CD4-positive, CD25-positive, alpha-beta regulatory T cell (primary cell): Measurements from ENCODE around the gene PRKX. TPM values are rescaled to one million over a fixed set of nuclear protein-coding genes. Genes with fewer than 3 reads are reported as not detected.
A peak's percentile ranks its signal among the peaks of the same experiment; 100 is the strongest.
"Not testable (repeated sequence)": the region's sequence is repeated elsewhere in the genome, so short reads cannot be mapped to it uniquely, and the experiment has no call there.

Experiments used
- ATAC-seq, 2 donors: fragments of 150-1000 bp; cut with Tn5 transposase; one replicate each; pipeline ENCODE4 v1.10.0; 2021; ENCODE audit warnings: low read depth in 2 of 2, moderate number of reproducible peaks in 2 of 2, moderate library complexity in 1 of 2
- DNase-seq, 3 donors: peaks; one replicate each; pipeline versions ENCODE4 v3.0.0 to v3.0.0-alpha.2; 2012 to 2022; ENCODE audit warnings: mixed read lengths in 1 of 3
- H3K27ac ChIP-seq: one replicate; pipeline ENCODE4 v1.7.0; 2013; ENCODE audit warnings: mild to moderate bottlenecking, low read length; ENCODE audit not compliant: insufficient read depth, poor library complexity, severe bottlenecking
- H3K27me3 ChIP-seq: one replicate; pipeline ENCODE4 v1.7.0; 2013; ENCODE audit warnings: low read length; ENCODE audit not compliant: control insufficient read depth, insufficient read depth
- H3K36me3 ChIP-seq: one replicate; pipeline ENCODE4 v1.7.0; 2013; ENCODE audit warnings: mild to moderate bottlenecking, low read length, moderate library complexity; ENCODE audit not compliant: control insufficient read depth, insufficient read depth
- H3K4me1 ChIP-seq: 2 replicates; pipeline ENCODE4 v1.7.0; 2013; ENCODE audit warnings: mild to moderate bottlenecking, low read length; ENCODE audit not compliant: insufficient read depth, control insufficient read depth, poor library complexity, severe bottlenecking
- H3K4me3 ChIP-seq: one replicate; pipeline ENCODE4 v1.7.0; 2013; ENCODE audit warnings: low read depth, mild to moderate bottlenecking, low read length, moderate library complexity
- H3K9me3 ChIP-seq, 2 experiments: 1 replicate in 1 of 2; 2 replicates in 1 of 2; pipeline ENCODE4 v1.7.0; 2013; ENCODE audit warnings: low read length in 2 of 2, mild to moderate bottlenecking in 1 of 2, moderate library complexity in 1 of 2; ENCODE audit not compliant: control insufficient read depth in 2 of 2
- H3K27ac Mint-ChIP-seq, 3 donors: one replicate each; pipeline ENCODE4 v1.8.0; 2020 to 2022; ENCODE audit warnings: mild to moderate bottlenecking in 3 of 3, mixed read lengths in 3 of 3, moderate library complexity in 2 of 3
- H3K27me3 Mint-ChIP-seq: one replicate; pipeline ENCODE4 v1.8.0; 2022; ENCODE audit warnings: mild to moderate bottlenecking, mixed read lengths
- H3K36me3 Mint-ChIP-seq: one replicate; pipeline ENCODE4 v1.8.0; 2020; ENCODE audit warnings: mixed read lengths
- H3K4me1 Mint-ChIP-seq, 4 donors: one replicate each; pipeline ENCODE4 v1.8.0; 2020 to 2022; ENCODE audit warnings: mixed read lengths in 4 of 4, mild to moderate bottlenecking in 1 of 4
- H3K4me3 Mint-ChIP-seq, 4 donors: one replicate each; pipeline ENCODE4 v1.8.0; 2020 to 2022; ENCODE audit warnings: mild to moderate bottlenecking in 4 of 4, mixed read lengths in 4 of 4, moderate library complexity in 3 of 4
- H3K9me3 Mint-ChIP-seq, 7 donors: one replicate each; pipeline ENCODE4 v1.8.0; 2020 to 2022; ENCODE audit warnings: mixed read lengths in 7 of 7, mild to moderate bottlenecking in 3 of 7, moderate library complexity in 2 of 7
- polyA plus RNA-seq, 4 donors: library from polyadenylated mRNA; unstranded; fragments of 300-500 nt; fragmentation: Illumina TruSeq; gene quantifications; one replicate each; pipeline ENCODE4 v1.2.3, GENCODE V29; 2021
- total RNA-seq: library from RNA; stranded (reverse); gene quantifications from one replicate; pipeline ENCODE4 v1.2.3, GENCODE V29; 2022

PRKX gene
- total and polyA plus RNA-seq, 5 donors from 2014 or later: 47.5 to 103 (median 57.5) TPM

- Mint-ChIP-seq H3K27me3 (no peaks in the 10 kb centered on the region), H3K4me3 (no peak overlapping the region), H3K27ac (peak overlapping the region in 1 of 3 donors; percentile 57), H3K9me3 (peaks cover 0 to 8% (median 0%) of the 10 kb centered on the region in 7 donors), H3K4me1 (no peaks in the 10 kb centered on the region), H3K36me3 (no peaks in the 10 kb centered on the region)
- no peaks in the 10 kb centered on the region for H3K27me3 ChIP-seq
- DNase-seq (no peak), ATAC-seq (no peak)
- H3K27ac ChIP-seq: no peak overlapping the region
- no peak overlapping the region for H3K4me3 ChIP-seq
- H3K9me3 ChIP-seq: no peaks in the 10 kb centered on the region
- no peaks in the 10 kb centered on the region for H3K4me1 ChIP-seq
- no peaks in the 10 kb centered on the region for H3K36me3 ChIP-seq
Measured at GRCh38 chrX:3563451-3563850, 150.0 kb downstream of the PRKX start.

GRCh38 chrX:3560010-3560409 lies 153.4 kb downstream of the PRKX start:
- H3K4me1 ChIP-seq, H3K27ac ChIP-seq, H3K4me3 ChIP-seq, H3K36me3 Mint-ChIP-seq, H3K27me3 Mint-ChIP-seq, H3K4me3 Mint-ChIP-seq, DNase-seq, H3K9me3 ChIP-seq, ATAC-seq, H3K4me1 Mint-ChIP-seq, H3K27ac Mint-ChIP-seq, H3K36me3 ChIP-seq, H3K27me3 ChIP-seq: not testable (repeated sequence)
- peaks cover 0 to 10% (median 0%) of the 10 kb centered on the region in 7 donors for H3K9me3 Mint-ChIP-seq
